GM23248 (cell line): ENCODE measurements around the gene ANKS6. TPM values are rescaled to one million over a fixed set of nuclear protein-coding genes. Genes with fewer than 3 reads are reported as not detected.

Source experiments
- DNase-seq: peaks from one replicate; pipeline ENCODE4 v3.0.0-alpha.2; 2015
- H2AFZ ChIP-seq: fragments of 200-600 bp; sonication (generic); 2 replicates; pipeline ENCODE4 v1.6.1; 2016; ENCODE audit warnings: antibody characterized with exemption
- H3F3A ChIP-seq: fragments of 200-600 bp; sonication (generic); 2 replicates; pipeline ENCODE4 v1.6.1; 2016; ENCODE audit warnings: mild to moderate bottlenecking, antibody characterized with exemption, mixed run types; ENCODE audit not compliant: insufficient read depth
- H3K27ac ChIP-seq: fragments of 200-600 bp; sonication (generic); 2 replicates; pipeline ENCODE4 v1.5.1; 2016; ENCODE audit warnings: mild to moderate bottlenecking
- H3K27me3 ChIP-seq: fragments of 200-600 bp; sonication (generic); replicated peaks from 2 replicates; pipeline ENCODE4 v1.6.1; 2016; ENCODE audit warnings: mild to moderate bottlenecking; ENCODE audit not compliant: insufficient read depth
- H3K36me3 ChIP-seq: fragments of 200-600 bp; sonication (generic); 2 replicates; pipeline ENCODE4 v1.6.1; 2016; ENCODE audit warnings: low read depth, mild to moderate bottlenecking
- H3K4me1 ChIP-seq: fragments of 200-600 bp; sonication (generic); 2 replicates; pipeline ENCODE4 v1.6.1; 2016; ENCODE audit warnings: mild to moderate bottlenecking; ENCODE audit not compliant: insufficient read depth
- H3K4me2 ChIP-seq: fragments of 200-600 bp; sonication (generic); one replicate; pipeline ENCODE4 v1.6.1; 2016; ENCODE audit warnings: mild to moderate bottlenecking; ENCODE audit not compliant: unreplicated experiment
- H3K4me3 ChIP-seq: fragments of 200-600 bp; sonication (generic); 2 replicates; pipeline ENCODE4 v1.5.1; 2016; ENCODE audit warnings: mild to moderate bottlenecking
- H3K79me2 ChIP-seq: fragments of 200-600 bp; sonication (generic); 2 replicates; pipeline ENCODE4 v1.6.1; 2016; ENCODE audit warnings: mild to moderate bottlenecking; ENCODE audit not compliant: insufficient read depth
- H3K9ac ChIP-seq: fragments of 200-600 bp; sonication (generic); 2 replicates; pipeline ENCODE4 v1.6.1; 2016; ENCODE audit warnings: mild to moderate bottlenecking
- H3K9me2 ChIP-seq: fragments of 200-600 bp; sonication (generic); 2 replicates; pipeline ENCODE4 v1.6.1; 2016; ENCODE audit warnings: mixed run types, mild to moderate bottlenecking, moderate library complexity; ENCODE audit not compliant: insufficient read depth
- H3K9me3 ChIP-seq: fragments of 200-600 bp; sonication (generic); one replicate; pipeline ENCODE4 v1.6.1; 2017; ENCODE audit warnings: low read depth
- H4K20me1 ChIP-seq: fragments of 200-600 bp; sonication (generic); 2 replicates; pipeline ENCODE4 v1.6.0; 2016; ENCODE audit not compliant: insufficient read depth
- EZH2 ChIP-seq: fragments of 200-600 bp; sonication (generic); IDR thresholded peaks from 2 replicates; pipeline ENCODE4 v1.6.1; 2018; ENCODE audit warnings: antibody characterized with exemption, mild to moderate bottlenecking; ENCODE audit not compliant: insufficient read depth, poor library complexity, severe bottlenecking
- EZH2phosphoT487 ChIP-seq: fragments of 200-600 bp; sonication (generic); IDR thresholded peaks from 2 replicates; pipeline ENCODE4 v1.6.1; 2018; ENCODE audit warnings: antibody characterized with exemption, moderate library complexity, mild to moderate bottlenecking, low read depth; ENCODE audit not compliant: insufficient read depth
- WGBS, 2 experiments: methylation state at CpG; one replicate each; pipeline ENCODE4 v1.1.6; 2015 to 2017; ENCODE audit warnings: low lambda C conversion rate in 2 of 2, low coverage in 1 of 2; ENCODE audit errors: missing lambda C conversion rate in 2 of 2; 5-methylcytosine and 5-hydroxymethylcytosine counted together
- in situ Hi-C: fragments of 300-500 bp; cut with MboI; formaldehyde crosslinking; loops from 2 replicates; pipeline ENCODE4 v1.15.0; 2020
- polyA plus RNA-seq: library from polyadenylated mRNA; unstranded; fragments of >200 nt; fragmentation: Nextera tagmentation; extraction: Ambion mirVana; gene quantifications from 2 replicates; pipeline ENCODE4 v1.2.1, GENCODE V29; 2016
- total RNA-seq: library from RNA; depleted of rRNA; stranded (reverse); fragments of >200 nt; shearing (Covaris generic); gene quantifications from 2 replicates; pipeline ENCODE4 v1.2.3, GENCODE V29; 2014

ANKS6 gene
- total and polyA plus RNA-seq, 2 experiments from 2014 or later = 7.1 to 26.4 TPM

- Histone ChIP-seq H3K4me3 (no peak overlapping the region), H3K27ac (no peak overlapping the region), H3K4me2 (no peak overlapping the region), H2AFZ (no peak overlapping the region), H3F3A (no peaks in the 10 kb centered on the region), H3K36me3 (0 out of 2 replicates have a peak, but pooled peaks cover 4% of the 10 kb centered on the region), H3K9me2 (no peaks in the 10 kb centered on the region), H3K9ac (no peak overlapping the region), H3K9me3 (no peaks in the 10 kb centered on the region), H3K79me2 (no peaks in the 10 kb centered on the region), H3K4me1 (no peaks in the 10 kb centered on the region), H3K27me3 (no peaks in the 10 kb centered on the region), H4K20me1 (no peaks in the 10 kb centered on the region)
- TF ChIP-seq EZH2phosphoT487 (no peak), EZH2 (no peak)
- DNase-seq = no peak
- WGBS, 2 experiments = 98 to 99% methylated on average over 11 of the region's 11 CpGs
- in situ Hi-C loops = no loop called here
These were observed 16.2 kb downstream of the ANKS6 start for GRCh38 chr9:98780059-98780749.

GRCh38 chr9:98778711-98779530 lies 17.4 kb downstream of the ANKS6 start:
- in situ Hi-C loops = no loop called here
- no peaks in the 10 kb centered on the region for H3K4me1 ChIP-seq

GRCh38 chr9:98778251-98778650 lies 18.1 kb downstream of the ANKS6 start:
- H3K27me3 ChIP-seq = no peaks in the 10 kb centered on the region
- TF ChIP-seq EZH2phosphoT487 (no peak), EZH2 (no peak)
- H3K79me2 ChIP-seq = no peaks in the 10 kb centered on the region
- no peaks in the 10 kb centered on the region for H3K9me3 ChIP-seq
- no peak overlapping the region for H3K27ac ChIP-seq
- no peak overlapping the region for H3K4me2 ChIP-seq
- no peak overlapping the region for H3K9ac ChIP-seq
- H3K36me3 ChIP-seq = peaks cover 8% of the 10 kb centered on the region; the same call in 1 of the 2 replicates
- WGBS, 2 experiments = 82 to 89% methylated on average over 6 to 8 of the region's 8 CpGs
- no peaks in the 10 kb centered on the region for H3K9me2 ChIP-seq
- no peak overlapping the region for H2AFZ ChIP-seq
- H3F3A ChIP-seq = no peaks in the 10 kb centered on the region
- H3K4me1 ChIP-seq = no peaks in the 10 kb centered on the region
- in situ Hi-C loops = no loop called here
- no peak for DNase-seq
- H4K20me1 ChIP-seq = no peaks in the 10 kb centered on the region
- no peak overlapping the region for H3K4me3 ChIP-seq

More at GRCh38 chr9:98778711-98779530, 17.4 kb downstream of the ANKS6 start:
- H3K27me3 ChIP-seq = no peaks in the 10 kb centered on the region
- WGBS, 2 experiments = 90 to 91% methylated on average over 8 of the region's 8 CpGs
- no peaks in the 10 kb centered on the region for H4K20me1 ChIP-seq
- no peak overlapping the region for H3K9ac ChIP-seq
- H3K4me2 ChIP-seq = no peak overlapping the region
- no peak overlapping the region for H2AFZ ChIP-seq
- H3K27ac ChIP-seq = no peak overlapping the region
- H3F3A ChIP-seq = no peaks in the 10 kb centered on the region
- no peaks in the 10 kb centered on the region for H3K79me2 ChIP-seq
- no peaks in the 10 kb centered on the region for H3K9me3 ChIP-seq
- no peaks in the 10 kb centered on the region for H3K9me2 ChIP-seq
- H3K4me3 ChIP-seq = no peak overlapping the region
- TF ChIP-seq EZH2phosphoT487 (no peak), EZH2 (no peak)
- H3K36me3 ChIP-seq = 0 out of 2 replicates have a peak, but pooled peaks cover 4% of the 10 kb centered on the region
- DNase-seq = no peak

DNA sequence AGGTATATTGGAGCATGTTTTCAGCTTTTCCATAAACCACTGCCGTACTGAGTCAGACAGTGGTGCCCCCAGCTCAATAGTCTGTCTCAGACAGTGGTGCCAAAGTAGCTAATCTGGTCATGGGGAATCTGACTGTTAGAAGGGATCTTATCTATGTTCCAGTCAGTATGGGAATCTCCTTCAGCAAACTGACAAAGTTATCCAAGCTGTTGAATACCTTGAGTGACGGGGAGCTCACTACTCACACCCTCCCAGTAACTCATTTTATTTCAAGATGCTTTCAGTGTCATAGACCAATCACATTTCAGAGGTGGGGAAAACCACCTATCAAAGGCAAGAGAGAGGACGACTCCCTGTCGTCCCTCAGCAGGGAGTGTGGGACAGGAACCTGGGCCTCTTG lies 18.7 kb downstream of the ANKS6 start:
- peaks cover 15% of the 10 kb centered on the region; the same call in 1 of the 2 replicates for H3K36me3 ChIP-seq
- H3F3A ChIP-seq = no peaks in the 10 kb centered on the region
- DNase-seq = no peak
- 93 to 94% methylated on average over 4 of the region's 4 CpGs for WGBS, 2 experiments
- no peaks in the 10 kb centered on the region for H3K27me3 ChIP-seq
- H3K9me2 ChIP-seq = no peaks in the 10 kb centered on the region
- H3K9ac ChIP-seq = no peak overlapping the region
- no peak overlapping the region for H3K27ac ChIP-seq
- H3K79me2 ChIP-seq = no peaks in the 10 kb centered on the region
- no peak overlapping the region for H3K4me2 ChIP-seq
- H3K9me3 ChIP-seq = no peaks in the 10 kb centered on the region
- H2AFZ ChIP-seq = no peak overlapping the region
- no peak overlapping the region for H3K4me3 ChIP-seq
- H4K20me1 ChIP-seq = no peaks in the 10 kb centered on the region
- no peak for TF ChIP-seq EZH2phosphoT487
- no peak for TF ChIP-seq EZH2
- in situ Hi-C loops = no loop called here
- no peaks in the 10 kb centered on the region for H3K4me1 ChIP-seq
